ENCODE data around the gene HIVEP1. TPM values are rescaled to one million over a fixed set of nuclear protein-coding genes. Genes with fewer than 3 reads are reported as not detected.

Gene HIVEP1
- polyA plus RNA-seq, 1 of the 3 experiments (the other 2 are of a cell fraction), result 7.7 TPM

GRCh38 chr6:12062605-12063004 lies 50.5 kb downstream of the HIVEP1 start (continued):
- no peak for TF ChIP-seq USF2 (IDR thresholded peaks at IDR 0.05; ENCODE audit: borderline replicate concordance, low read depth, low read length)
- no peak for TF ChIP-seq GATA2 (CRISPR knock-in tag; IDR thresholded peaks at IDR 0.05)
- TF ChIP-seq JUND (IDR thresholded peaks at IDR 0.05), result no peak
- no peak for TF ChIP-seq FOSL2 (IDR thresholded peaks at IDR 0.05; ENCODE audit: borderline replicate concordance, low read depth)
- TF ChIP-seq RXRA (IDR thresholded peaks at IDR 0.05; ENCODE audit: borderline replicate concordance, low read depth), result no peak
- no peak for TF ChIP-seq IRF3 (IDR thresholded peaks at IDR 0.05; ENCODE audit: low read depth, low read length)
- no peak for TF ChIP-seq SIN3A (IDR thresholded peaks at IDR 0.05; ENCODE audit: borderline replicate concordance, low read depth, low read length)

GRCh38 chr6:12064131-12064530 lies 52.0 kb downstream of the HIVEP1 start:
- ChIA-PET POLR2A (no interaction called here), CTCF (interaction anchor here (1.8 to 2.5 kb wide), 2 partner anchors 9 to 223 kb away, joined by 4 to 9 read pairs; no protein-coding TSS in a partner anchor)
- Histone ChIP-seq H3K36me3 (replicated peaks in 1 of 2; ENCODE audit: control insufficient read depth in 1 of 2, insufficient read depth in 2 of 2, low read length in 1 of 2) (peaks cover 0 to 3% of the 10 kb centered on the region in 2 experiments), H3K27ac (ENCODE audit: low read depth in 2 of 2, low read length in 1 of 2) (no peak overlapping the region; a peak in 1 of 4 replicates), H3K27me3 (ENCODE audit: insufficient read depth) (no peaks in the 10 kb centered on the region), H3K4me2 (no peak overlapping the region), H2AFZ (ENCODE audit: low read depth) (no peak overlapping the region), H3K4me1 (ENCODE audit: control insufficient read depth in 1 of 2, insufficient read depth in 2 of 2, low read depth in 1 of 2, low read length in 1 of 2) (peaks cover 3 to 8% of the 10 kb centered on the region in 2 experiments; a peak in 3 of 4 replicates), H3F3A (replicated peaks; ENCODE audit: insufficient read depth) (no peaks in the 10 kb centered on the region), H3K79me2 (ENCODE audit: insufficient read depth) (peaks cover 71% of the 10 kb centered on the region), H4K20me1 (ENCODE audit: insufficient read depth) (no peaks in the 10 kb centered on the region), H3K4me3 (ENCODE audit: low read depth in 2 of 2, low read length in 1 of 2) (no peak overlapping the region), H3K9me3 (no peaks in the 10 kb centered on the region), H3K9ac (no peak overlapping the region), H3K9me2 (no peaks in the 10 kb centered on the region)
- DNase-seq, result no peak
- TF ChIP-seq TCF12 (IDR thresholded peaks at IDR 0.05), result no peak
- TF ChIP-seq IRF3 (IDR thresholded peaks at IDR 0.05; ENCODE audit: low read depth, low read length), result no peak
- no peak for TF ChIP-seq FOSL2 (IDR thresholded peaks at IDR 0.05; ENCODE audit: borderline replicate concordance, low read depth)
- TF ChIP-seq FOXM1 (IDR thresholded peaks at IDR 0.05; ENCODE audit: low read depth), result no peak
- TF ChIP-seq TEAD4 (IDR thresholded peaks at IDR 0.05; ENCODE audit: borderline replicate concordance, insufficient read depth), result no peak
- WGBS (ENCODE audit: low lambda C conversion rate), result 79% methylated on average over 4 of the region's 4 CpGs

GRCh38 chr6:12064538-12065071 lies 52.5 kb downstream of the HIVEP1 start:
- Histone ChIP-seq H3K4me2 (no peak overlapping the region), H4K20me1 (ENCODE audit: insufficient read depth) (no peaks in the 10 kb centered on the region), H3K27ac (ENCODE audit: low read depth in 2 of 2, low read length in 1 of 2) (no peak overlapping the region)

More at GRCh38 chr6:12064538-12065071, 52.5 kb downstream of the HIVEP1 start:
- ChIA-PET CTCF (interaction anchor here (1.8 to 2.5 kb wide), 2 partner anchors 9 to 223 kb away, joined by 4 to 9 read pairs; no protein-coding TSS in a partner anchor), POLR2A (no interaction called here)
- Histone ChIP-seq H3K4me1 (ENCODE audit: control insufficient read depth in 1 of 2, insufficient read depth in 2 of 2, low read depth in 1 of 2, low read length in 1 of 2) (peaks cover 3 to 8% of the 10 kb centered on the region in 2 experiments; a peak in 3 of 4 replicates), H3K79me2 (ENCODE audit: insufficient read depth) (peaks cover 66% of the 10 kb centered on the region), H3K4me3 (ENCODE audit: low read depth in 2 of 2, low read length in 1 of 2) (no peak overlapping the region), H2AFZ (ENCODE audit: low read depth) (no peak overlapping the region), H3K9ac (no peak overlapping the region), H3K9me3 (no peaks in the 10 kb centered on the region), H3K27me3 (ENCODE audit: insufficient read depth) (no peaks in the 10 kb centered on the region), H3F3A (replicated peaks; ENCODE audit: insufficient read depth) (no peaks in the 10 kb centered on the region), H3K36me3 (replicated peaks in 1 of 2; ENCODE audit: control insufficient read depth in 1 of 2, insufficient read depth in 2 of 2, low read length in 1 of 2) (peaks cover 0 to 3% of the 10 kb centered on the region in 2 experiments), H3K9me2 (no peaks in the 10 kb centered on the region)
- TF ChIP-seq CTCF (IDR thresholded peaks at IDR 0.05), result no peak
- no peak for TF ChIP-seq SIN3A (IDR thresholded peaks at IDR 0.05; ENCODE audit: borderline replicate concordance, low read depth, low read length)
- no peak for TF ChIP-seq IRF3 (IDR thresholded peaks at IDR 0.05; ENCODE audit: low read depth, low read length)
- no peak for TF ChIP-seq TCF12 (IDR thresholded peaks at IDR 0.05)
- no peak for TF ChIP-seq SMC3 (IDR thresholded peaks at IDR 0.05; ENCODE audit: low read depth, low read length)
- TF ChIP-seq RXRA (IDR thresholded peaks at IDR 0.05; ENCODE audit: borderline replicate concordance, low read depth), result no peak
- no peak for TF ChIP-seq CHD2 (IDR thresholded peaks at IDR 0.05; ENCODE audit: low read length, partially characterized antibody)
- TF ChIP-seq JUND (IDR thresholded peaks at IDR 0.05), result no peak
- 95% methylated on average over 3 of the region's 3 CpGs for WGBS (ENCODE audit: low lambda C conversion rate)
- DNase-seq, result no peak

Measured in SK-N-SH (cell line).